ENCODE data around the gene RNF32. TPM values are rescaled to one million over a fixed set of nuclear protein-coding genes. Genes with fewer than 3 reads are reported as not detected.
"Not testable (repeated sequence)": the region's sequence is repeated elsewhere in the genome, so short reads cannot be mapped to it uniquely, and the experiment has no call there.

RNF32 gene
- total RNA-seq, 1 experiment from 2014 or later = 1.6 TPM

- no TSS peak for BruUV-seq (replicated peaks)
- TF ChIP-seq CTCF (IDR thresholded peaks at IDR 0.05; ENCODE audit: unreplicated experiment) = no peak
- no peak overlapping the region for H3K4me3 Mint-ChIP-seq (ENCODE audit: low read depth, unreplicated experiment)
- H3K9me3 Mint-ChIP-seq (ENCODE audit: low read depth, unreplicated experiment) = peaks cover 2% of the 10 kb centered on the region
- H3K27ac Mint-ChIP-seq (ENCODE audit: unreplicated experiment) = no peak overlapping the region
- H3K4me1 Mint-ChIP-seq (ENCODE audit: low read depth, unreplicated experiment) = peaks cover 7% of the 10 kb centered on the region
- no peaks in the 10 kb centered on the region for H3K36me3 Mint-ChIP-seq (ENCODE audit: insufficient read depth, unreplicated experiment)
- intact Hi-C loops (cut with micrococcal nuclease; ENCODE audit: unreplicated experiment) = no loop called here
- H3K27me3 Mint-ChIP-seq (ENCODE audit: unreplicated experiment) = peaks cover 92% of the 10 kb centered on the region
- no peak for DNase-seq
- CTCF ChIA-PET = no interaction called here
These were observed 23.4 kb upstream of the RNF32 start for GRCh38 chr7:156617215-156617614.

GRCh38 chr7:156618078-156618779 lies 22.3 kb upstream of the RNF32 start:
- H3K27ac Mint-ChIP-seq (ENCODE audit: unreplicated experiment) = no peak overlapping the region
- peaks cover 92% of the 10 kb centered on the region for H3K27me3 Mint-ChIP-seq (ENCODE audit: unreplicated experiment)
- intact Hi-C loops (cut with micrococcal nuclease; ENCODE audit: unreplicated experiment) = no loop called here
- BruUV-seq (replicated peaks) = no TSS peak
- DNase-seq = no peak
- peaks cover 2% of the 10 kb centered on the region for H3K9me3 Mint-ChIP-seq (ENCODE audit: low read depth, unreplicated experiment)
- no peaks in the 10 kb centered on the region for H3K36me3 Mint-ChIP-seq (ENCODE audit: insufficient read depth, unreplicated experiment)
- no peak overlapping the region for H3K4me3 Mint-ChIP-seq (ENCODE audit: low read depth, unreplicated experiment)
- H3K4me1 Mint-ChIP-seq (ENCODE audit: low read depth, unreplicated experiment) = peaks cover 7% of the 10 kb centered on the region
- TF ChIP-seq CTCF (IDR thresholded peaks at IDR 0.05; ENCODE audit: unreplicated experiment) = no peak
- CTCF ChIA-PET = no interaction called here

- DNase-seq = no peak
- Mint-ChIP-seq H3K4me1 (ENCODE audit: low read depth, unreplicated experiment) (peaks cover 7% of the 10 kb centered on the region), H3K4me3 (ENCODE audit: low read depth, unreplicated experiment) (no peak overlapping the region), H3K9me3 (ENCODE audit: low read depth, unreplicated experiment) (peaks cover 2% of the 10 kb centered on the region), H3K27me3 (ENCODE audit: unreplicated experiment) (peaks cover 92% of the 10 kb centered on the region), H3K27ac (ENCODE audit: unreplicated experiment) (no peak overlapping the region), H3K36me3 (ENCODE audit: insufficient read depth, unreplicated experiment) (no peaks in the 10 kb centered on the region)
- intact Hi-C loops (cut with micrococcal nuclease; ENCODE audit: unreplicated experiment) = no loop called here
- TF ChIP-seq CTCF (IDR thresholded peaks at IDR 0.05; ENCODE audit: unreplicated experiment) = no peak
- no TSS peak for BruUV-seq (replicated peaks)
- CTCF ChIA-PET = no interaction called here
These were observed 21.7 kb upstream of the RNF32 start for GRCh38 chr7:156618780-156619367.

- H3K27ac Mint-ChIP-seq (ENCODE audit: unreplicated experiment); DNase-seq; H3K4me1 Mint-ChIP-seq (ENCODE audit: low read depth, unreplicated experiment); BruUV-seq (replicated peaks); CTCF ChIA-PET; H3K36me3 Mint-ChIP-seq (ENCODE audit: insufficient read depth, unreplicated experiment); H3K4me3 Mint-ChIP-seq (ENCODE audit: low read depth, unreplicated experiment); intact Hi-C loops (cut with micrococcal nuclease; ENCODE audit: unreplicated experiment); H3K9me3 Mint-ChIP-seq (ENCODE audit: low read depth, unreplicated experiment): not testable (repeated sequence)
- peaks cover 92% of the 10 kb centered on the region for H3K27me3 Mint-ChIP-seq (ENCODE audit: unreplicated experiment)
These were observed 20.9 kb upstream of the RNF32 start for GRCh38 chr7:156619488-156620290.

Measured in Calu3 (cell line).